Measurements from ENCODE around the gene COL18A1.

DNA sequence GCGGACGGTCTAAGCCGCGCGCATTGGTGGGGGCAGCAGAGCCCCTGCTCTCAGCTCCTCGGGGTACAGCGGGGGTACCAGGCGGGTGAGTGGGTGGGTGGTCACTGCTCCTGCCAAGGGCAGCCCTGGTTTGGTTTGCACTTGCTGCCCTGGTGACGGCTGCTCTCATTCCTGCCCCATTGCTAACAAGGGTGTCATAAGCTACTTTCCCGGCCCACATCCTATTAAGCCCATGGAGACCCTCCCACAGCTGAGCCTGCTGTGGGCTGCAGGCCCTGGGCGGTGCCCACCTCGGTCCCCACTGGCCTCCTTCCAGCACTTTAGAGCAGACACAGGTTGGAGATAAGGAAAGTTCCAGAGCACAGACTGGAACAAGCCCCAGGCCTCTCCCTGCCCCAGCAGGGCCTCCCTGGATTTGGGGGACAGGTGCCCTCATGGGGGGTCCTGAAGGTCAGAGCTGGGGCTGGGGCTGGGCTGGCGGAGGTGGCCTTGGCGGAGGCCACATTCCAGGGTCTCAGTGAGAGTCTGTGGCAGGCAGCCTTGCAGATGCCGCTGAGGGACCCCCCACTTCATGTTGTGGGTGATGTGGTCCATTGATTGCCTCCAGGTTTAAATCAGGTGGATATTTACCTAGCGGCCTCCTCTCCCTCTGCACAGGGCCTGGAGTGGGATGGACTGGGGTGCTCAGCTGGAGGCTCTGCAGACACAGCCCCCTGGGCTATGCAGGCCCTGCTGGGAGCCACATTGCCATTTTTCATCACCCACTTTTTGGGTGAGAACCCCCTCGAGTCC, 27.0 kb downstream of the COL18A1 start:
- TF ChIP-seq TARDBP (IDR thresholded peaks at IDR 0.05) (no peak), SP1 (IDR thresholded peaks at IDR 0.05) (no peak), HDGF (IDR thresholded peaks at IDR 0.05; ENCODE audit: borderline replicate concordance) (no peak), L3MBTL2 (conservative IDR thresholded peaks at IDR 0.05) (no peak), BHLHE40 (IDR thresholded peaks at IDR 0.05; ENCODE audit: borderline replicate concordance) (no peak), ARNT (IDR thresholded peaks at IDR 0.05) (no peak)

Measured in HEK293T (cell line).